A549 (cell line): ENCODE measurements around the gene MAF. TPM values are rescaled to one million over a fixed set of nuclear protein-coding genes. Genes with fewer than 3 reads are reported as not detected.

Experiments
- ATAC-seq, 2 experiments: fragments of 200-7000 bp in 1 of 2; fragments of >200 bp in 1 of 2; cut with Nextera tagmentation in 1 of 2; cut with Tn5 transposase in 1 of 2; 3 replicates each; pipeline versions ENCODE4 v1.8.0 to v1.9.1; 2018 to 2020; ENCODE audit warnings: mild to moderate bottlenecking in 1 of 2, moderate library complexity in 1 of 2
- CTCF ChIA-PET: fragments of 300-600 bp; sonication (Branson Sonifier 250); formaldehyde crosslinking; extraction: SDS; loops from one replicate; lab custom pipeline; 2021; ENCODE audit warnings: antibody characterized with exemption, inconsistent platforms; lab: Yijun Ruan, JAX
- POLR2A ChIA-PET: fragments of 350-600 bp; formaldehyde crosslinking; extraction: SDS; loops from one replicate; lab custom pipeline; 2021; ENCODE audit warnings: antibody characterized with exemption, inconsistent platforms; lab: Yijun Ruan, JAX
- DNase-seq, 2 experiments: peaks; one replicate each; pipeline versions ENCODE4 v3.0.0 to v3.0.0-alpha.2; 2011 to 2016; ENCODE audit warnings: low read depth in 1 of 2, low spot score in 1 of 2
- FAIRE-seq: peaks from 2 replicates; lab custom pipeline; 2011; peaks lifted over from hg19 to GRCh38; lab: Jason Lieb, UNC
- H3K27ac ChIP-seq, 2 experiments: fragments of >200 bp; sonication (Bioruptor Twin); formaldehyde crosslinking; 3 replicates each; pipeline ENCODE4 v1.5.1; 2016 to 2017
- H3K4me1 ChIP-seq: fragments of >200 bp; sonication (Bioruptor Twin); formaldehyde crosslinking; 3 replicates; pipeline ENCODE4 v1.6.1; 2016
- H3K4me2 ChIP-seq: fragments of >200 bp; sonication (Bioruptor Twin); formaldehyde crosslinking; 3 replicates; pipeline ENCODE4 v1.6.1; 2016
- H3K4me3 ChIP-seq: fragments of >200 bp; sonication (Bioruptor Twin); formaldehyde crosslinking; 3 replicates; pipeline ENCODE4 v1.5.1; 2016
- H3K9me3 ChIP-seq: fragments of >200 bp; sonication (Bioruptor Twin); formaldehyde crosslinking; 3 replicates; pipeline ENCODE4 v1.6.1; 2016
- BCL3 ChIP-seq: fragments of >200 bp; sonication (Bioruptor Twin); formaldehyde crosslinking; IDR thresholded peaks from 3 replicates; pipeline ENCODE4 v1.6.1; 2016
- BHLHE40 ChIP-seq: IDR thresholded peaks from 2 replicates; pipeline ENCODE4 v1.6.1; 2012; ENCODE audit warnings: low read depth, low read length, inconsistent platforms
- CHD2 ChIP-seq: fragments of 150-350 bp; IDR thresholded peaks from 2 replicates; pipeline ENCODE4 v1.6.1; 2014; ENCODE audit warnings: low read length; ENCODE audit not compliant: partially characterized antibody
- EHF ChIP-seq: fragments of 250-450 bp; sonication (Bioruptor Pico); IDR thresholded peaks from 2 replicates; pipeline ENCODE4 v1.5.0; 2020; ENCODE audit warnings: mild to moderate bottlenecking
- EHMT2 ChIP-seq: fragments of 200-600 bp; sonication (generic); IDR thresholded peaks from 2 replicates; pipeline ENCODE4 v1.6.1; 2016; ENCODE audit warnings: antibody characterized with exemption, low read depth, mild to moderate bottlenecking, moderate library complexity
- FOSL2 ChIP-seq, 2 experiments: fragments of 450-650 bp in 1 of 2; fragments of >200 bp in 1 of 2; sonication (Bioruptor Twin) in 1 of 2; formaldehyde crosslinking; IDR thresholded peaks; 2 replicates each; pipeline versions ENCODE4 v1.5.0 to v1.6.1; 2016 to 2020; ENCODE audit warnings: mild to moderate bottlenecking in 1 of 2, moderate library complexity in 1 of 2
- HOXB13 ChIP-seq: fragments of 250-450 bp; sonication (Bioruptor Pico); IDR thresholded peaks from 2 replicates; pipeline ENCODE4 v1.5.0; 2020; ENCODE audit warnings: low read depth, mild to moderate bottlenecking, moderate library complexity
- JUN ChIP-seq, 2 experiments: fragments of >200 bp; sonication (Bioruptor Twin); formaldehyde crosslinking; IDR thresholded peaks; 2 replicates in 1 of 2; 3 replicates in 1 of 2; pipeline ENCODE4 v1.6.1; 2016 to 2017
- JUNB ChIP-seq: fragments of >200 bp; sonication (Bioruptor Twin); formaldehyde crosslinking; IDR thresholded peaks from 2 replicates; pipeline ENCODE4 v1.6.1; 2016
- KDM5A ChIP-seq: fragments of 200-600 bp; sonication (generic); IDR thresholded peaks from 2 replicates; pipeline ENCODE4 v1.6.1; 2016; ENCODE audit warnings: antibody characterized with exemption, mild to moderate bottlenecking
- MAFK ChIP-seq: fragments of 450-650 bp; IDR thresholded peaks from 2 replicates; pipeline ENCODE4 v1.6.1; 2014; ENCODE audit not compliant: partially characterized antibody
- NPAS2 ChIP-seq: fragments of 250-450 bp; sonication (Bioruptor Pico); IDR thresholded peaks from 2 replicates; pipeline ENCODE4 v1.8.0; 2022; ENCODE audit warnings: mild to moderate bottlenecking, moderate library complexity, borderline replicate concordance
- NR3C1 ChIP-seq: fragments of >200 bp; sonication (Bioruptor Twin); formaldehyde crosslinking; IDR thresholded peaks from 3 replicates; pipeline ENCODE4 v1.6.1; 2017
- POLR2A ChIP-seq: IDR thresholded peaks from 2 replicates; pipeline ENCODE4 v1.6.1; 2012; ENCODE audit warnings: mild to moderate bottlenecking, low read length
- RAD21 ChIP-seq, 2 experiments: fragments of >200 bp in 1 of 2; sonication (Bioruptor Twin) in 1 of 2; formaldehyde crosslinking in 1 of 2; IDR thresholded peaks in 1 of 2; conservative IDR thresholded peaks in 1 of 2; 2 replicates in 1 of 2; 3 replicates in 1 of 2; pipeline ENCODE4 v1.6.1; 2012 to 2018; ENCODE audit warnings: inconsistent platforms in 1 of 2
- RFX5 ChIP-seq: fragments of 450-650 bp; IDR thresholded peaks from 2 replicates; pipeline ENCODE4 v1.7.1; 2014; ENCODE audit warnings: antibody characterized with exemption, mild to moderate bottlenecking, moderate library complexity
- ZC3H11A ChIP-seq: fragments of 450-650 bp; IDR thresholded peaks from 2 replicates; pipeline ENCODE4 v1.6.1; 2014; ENCODE audit warnings: antibody characterized with exemption, mild to moderate bottlenecking
- ZFP36 ChIP-seq: fragments of 450-650 bp; IDR thresholded peaks from 2 replicates; pipeline ENCODE4 v1.6.1; 2014; ENCODE audit warnings: borderline replicate concordance; ENCODE audit not compliant: partially characterized antibody
- WGBS: methylation state at CpG from one replicate; pipeline ENCODE4 v1.1.6; 2017; ENCODE audit errors: missing lambda C conversion rate; 5-methylcytosine and 5-hydroxymethylcytosine counted together
- polyA plus RNA-seq, 4 experiments: library from polyadenylated mRNA; depleted of rRNA in 3 of 4; stranded (reverse); fragments of >200 nt; fragmentation: RNase III in 1 of 4; extraction: RNeasy Plus Mini Kit Qiagen cat#74134 plus additional on column Dnase treatment in 1 of 4; gene quantifications; 2 replicates in 3 of 4; 3 replicates in 1 of 4; pipeline ENCODE4 v1.2.3, GENCODE V29; 2011 to 2017
- TF ChIP-seq, protein P1 (sequence below): fragments of 150-350 bp; IDR thresholded peaks from 2 replicates; pipeline ENCODE4 v1.6.1; 2014; ENCODE audit warnings: low read depth, mild to moderate bottlenecking, low read length

The MAF gene
- polyA plus RNA-seq, 2 of the 4 experiments (the other 2 are of a cell fraction): 0.14 to 0.37 TPM

DNA sequence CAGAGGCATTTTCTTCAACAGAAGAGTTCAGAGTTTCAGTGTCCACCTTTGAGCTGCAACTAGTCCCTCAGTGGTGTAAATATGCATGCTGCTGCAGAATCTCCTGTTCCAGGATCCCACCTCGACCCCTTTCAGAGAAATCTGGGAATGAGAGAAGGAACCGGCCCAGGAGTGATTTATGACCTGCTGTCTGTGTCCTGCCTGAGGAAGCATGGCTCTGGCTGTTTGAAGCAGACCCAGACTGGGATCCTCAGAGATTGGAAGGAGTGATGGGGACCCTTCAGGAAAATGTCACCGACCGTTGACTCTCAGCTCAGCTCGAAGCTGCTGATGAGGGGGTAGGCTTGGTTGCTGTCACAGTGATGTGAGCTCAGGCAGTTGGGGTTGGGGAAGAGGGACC is 8.4 kb upstream of the MAF start:
- no peak overlapping the region for H3K4me3 ChIP-seq
- 77% methylated on average over 4 of the region's 5 CpGs for WGBS
- ATAC-seq (no peak), FAIRE-seq (no peak), DNase-seq (no peak)
- ChIA-PET POLR2A (no interaction called here), CTCF (interaction anchor here (1.0 to 1.1 kb wide), 2 partner anchors 9 to 858 kb away, joined by 3 read pairs; no protein-coding TSS in a partner anchor)
- peaks cover 36% of the 10 kb centered on the region for H3K4me1 ChIP-seq
- no peak overlapping the region for H3K27ac ChIP-seq
- no peak overlapping the region for H3K4me2 ChIP-seq
- H3K9me3 ChIP-seq: no peaks in the 10 kb centered on the region
- no peak for TF ChIP-seq POLR2A
- no peak for TF ChIP-seq NPAS2 (CRISPR knock-in tag)
- TF ChIP-seq BCL3: no peak
- TF ChIP-seq ZFP36: no peak
- TF ChIP-seq, all 56 proteins: peak for 0

- no peak for FAIRE-seq
- peak overlapping the region; percentile 40 to 47; a peak in 5 of 6 replicates for H3K27ac ChIP-seq
- no peak overlapping the region for H3K4me3 ChIP-seq
- ChIA-PET POLR2A (interaction anchor here (0.7 kb wide), 1 partner anchor 14 kb away, joined by 3 read pairs; no protein-coding TSS in a partner anchor), CTCF (interaction anchor here (0.6 to 1.7 kb wide), 4 partner anchors 13 to 976 kb away, joined by 3 to 5 read pairs (median 4); no protein-coding TSS in a partner anchor)
- WGBS: 22% methylated on average over 3 of the region's 3 CpGs
- TF ChIP-seq JUNB (peak; percentile 16; the same call in 1 of the 2 replicates), FOSL2 (IDR thresholded peaks at IDR 0.05) (no peak), FOSL2 (CRISPR knock-in tag; IDR thresholded peaks at IDR 0.05) (peak; percentile 64), ZFP36 (no peak)
- H3K4me2 ChIP-seq: peak overlapping the region; percentile 44; the same call in 2 of the 3 replicates
- peaks cover 29% of the 10 kb centered on the region for H3K4me1 ChIP-seq
- peak in 1 of 2 experiments; percentile 21 for DNase-seq
- peak; percentile 62 to 80; a peak in 3 of 6 replicates for ATAC-seq
- H3K9me3 ChIP-seq: no peaks in the 10 kb centered on the region
Measured at GRCh38 chr16:79607587-79607986, 7.0 kb upstream of the MAF start.

- ATAC-seq: peak; percentile 46 to 51; a peak in 3 of 6 replicates
- WGBS: 26% methylated on average over 7 of the region's 7 CpGs
- Histone ChIP-seq H3K9me3 (no peaks in the 10 kb centered on the region), H3K4me1 (peaks cover 23% of the 10 kb centered on the region; the same call in 2 of the 3 replicates), H3K4me3 (no peak overlapping the region), H3K4me2 (peak overlapping the region; percentile 19; the same call in 1 of the 3 replicates), H3K27ac (no peak overlapping the region)
- TF ChIP-seq CHD2 (no peak), JUNB (no peak), HOXB13 (no peak), ZC3H11A (no peak), MAFK (no peak), KDM5A (no peak), EHMT2 (no peak), RFX5 (no peak), EHF (CRISPR knock-in tag) (no peak), NPAS2 (CRISPR knock-in tag) (no peak), RAD21 (conservative IDR thresholded peaks at IDR 0.05 in 1 of 2, IDR thresholded peaks at IDR 0.05 in 1 of 2) (no peak), JUN (IDR thresholded peaks at IDR 0.05) (no peak), NR3C1 (no peak), BHLHE40 (no peak)
- TF ChIP-seq, protein P1, sequence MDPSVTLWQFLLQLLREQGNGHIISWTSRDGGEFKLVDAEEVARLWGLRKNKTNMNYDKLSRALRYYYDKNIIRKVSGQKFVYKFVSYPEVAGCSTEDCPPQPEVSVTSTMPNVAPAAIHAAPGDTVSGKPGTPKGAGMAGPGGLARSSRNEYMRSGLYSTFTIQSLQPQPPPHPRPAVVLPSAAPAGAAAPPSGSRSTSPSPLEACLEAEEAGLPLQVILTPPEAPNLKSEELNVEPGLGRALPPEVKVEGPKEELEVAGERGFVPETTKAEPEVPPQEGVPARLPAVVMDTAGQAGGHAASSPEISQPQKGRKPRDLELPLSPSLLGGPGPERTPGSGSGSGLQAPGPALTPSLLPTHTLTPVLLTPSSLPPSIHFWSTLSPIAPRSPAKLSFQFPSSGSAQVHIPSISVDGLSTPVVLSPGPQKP: no peak
- no peak for FAIRE-seq
- ChIA-PET CTCF (interaction anchor here (0.8 kb wide), 1 partner anchor 17 kb away, joined by 3 read pairs; no protein-coding TSS in a partner anchor), POLR2A (no interaction called here)
- DNase-seq: peak; percentile 16 to 31
Measured at GRCh38 chr16:79605999-79606398, 5.5 kb upstream of the MAF start.
